MM.1S (cell line): Measurements from ENCODE around the gene DCTN2.
"Not testable (repeated sequence)": the region's sequence is repeated elsewhere in the genome, so short reads cannot be mapped to it uniquely, and the experiment has no call there.

Experiments
- DNase-seq: peaks from one replicate; pipeline ENCODE4 v3.0.0-alpha.2; 2015
- H2AFZ ChIP-seq: fragments of 300-600 bp; sonication (generic); 2 replicates; pipeline ENCODE4 v1.6.0; 2016; ENCODE audit warnings: antibody characterized with exemption, low read length
- H3F3A ChIP-seq: fragments of 300-600 bp; sonication (generic); 2 replicates; pipeline ENCODE4 v1.6.1; 2016; ENCODE audit warnings: mild to moderate bottlenecking, antibody characterized with exemption, low read length, moderate library complexity, mixed read lengths; ENCODE audit not compliant: insufficient read depth
- H3K27ac ChIP-seq: fragments of 300-600 bp; sonication (generic); 2 replicates; pipeline ENCODE4 v1.5.1; 2016; ENCODE audit warnings: mild to moderate bottlenecking, low read length
- H3K27me3 ChIP-seq: fragments of 300-600 bp; sonication (generic); replicated peaks from 2 replicates; pipeline ENCODE4 v1.6.0; 2016; ENCODE audit warnings: low read length; ENCODE audit not compliant: insufficient read depth
- H3K36me3 ChIP-seq: fragments of 300-600 bp; sonication (generic); replicated peaks from 2 replicates; pipeline ENCODE4 v1.6.1; 2016; ENCODE audit warnings: mild to moderate bottlenecking, low read length, mixed read lengths; ENCODE audit not compliant: insufficient read depth
- H3K4me1 ChIP-seq: fragments of 300-600 bp; sonication (generic); 2 replicates; pipeline ENCODE4 v1.6.1; 2016; ENCODE audit warnings: low read length, mixed read lengths
- H3K4me2 ChIP-seq: fragments of 300-600 bp; sonication (generic); 2 replicates; pipeline ENCODE4 v1.6.0; 2016; ENCODE audit warnings: low read depth, low read length
- H3K4me3 ChIP-seq: fragments of 300-600 bp; sonication (generic); 2 replicates; pipeline ENCODE4 v1.5.1; 2016; ENCODE audit warnings: low read length, mixed read lengths
- H3K79me2 ChIP-seq: fragments of 300-600 bp; sonication (generic); 2 replicates; pipeline ENCODE4 v1.6.1; 2016; ENCODE audit warnings: mixed run types, low read length, mixed read lengths
- H3K9ac ChIP-seq: fragments of 300-600 bp; sonication (generic); 2 replicates; pipeline ENCODE4 v1.6.1; 2016; ENCODE audit warnings: low read length, mixed read lengths
- H3K9me2 ChIP-seq: fragments of 300-600 bp; sonication (generic); replicated peaks from 2 replicates; pipeline ENCODE4 v1.6.1; 2016; ENCODE audit warnings: mild to moderate bottlenecking, low read length, mixed read lengths; ENCODE audit not compliant: insufficient read depth
- H3K9me3 ChIP-seq: fragments of 300-600 bp; sonication (generic); replicated peaks from 2 replicates; pipeline ENCODE4 v1.6.1; 2016; ENCODE audit warnings: mild to moderate bottlenecking, low read length, mixed read lengths; ENCODE audit not compliant: insufficient read depth
- H4K20me1 ChIP-seq: fragments of 300-600 bp; sonication (generic); 2 replicates; pipeline ENCODE4 v1.6.1; 2016; ENCODE audit warnings: mild to moderate bottlenecking, low read length, moderate library complexity, mixed read lengths; ENCODE audit not compliant: insufficient read depth
- EZH2 ChIP-seq: fragments of 300-600 bp; sonication (generic); optimal IDR thresholded peaks from 2 replicates; pipeline ENCODE3; 2017; ENCODE audit warnings: low read depth, mild to moderate bottlenecking, antibody characterized with exemption, low read length, mixed read lengths
- EZH2phosphoT487 ChIP-seq: fragments of 300-600 bp; sonication (generic); IDR thresholded peaks from 2 replicates; pipeline ENCODE4 v1.6.1; 2018; ENCODE audit warnings: antibody characterized with exemption, low read length
- TF ChIP-seq, protein P1 (sequence below): fragments of 300-600 bp; sonication (generic); IDR thresholded peaks from 2 replicates; pipeline ENCODE4 v1.5.1; 2016; ENCODE audit warnings: antibody characterized with exemption, low read length, mixed read lengths

DCTN2 gene

DNA sequence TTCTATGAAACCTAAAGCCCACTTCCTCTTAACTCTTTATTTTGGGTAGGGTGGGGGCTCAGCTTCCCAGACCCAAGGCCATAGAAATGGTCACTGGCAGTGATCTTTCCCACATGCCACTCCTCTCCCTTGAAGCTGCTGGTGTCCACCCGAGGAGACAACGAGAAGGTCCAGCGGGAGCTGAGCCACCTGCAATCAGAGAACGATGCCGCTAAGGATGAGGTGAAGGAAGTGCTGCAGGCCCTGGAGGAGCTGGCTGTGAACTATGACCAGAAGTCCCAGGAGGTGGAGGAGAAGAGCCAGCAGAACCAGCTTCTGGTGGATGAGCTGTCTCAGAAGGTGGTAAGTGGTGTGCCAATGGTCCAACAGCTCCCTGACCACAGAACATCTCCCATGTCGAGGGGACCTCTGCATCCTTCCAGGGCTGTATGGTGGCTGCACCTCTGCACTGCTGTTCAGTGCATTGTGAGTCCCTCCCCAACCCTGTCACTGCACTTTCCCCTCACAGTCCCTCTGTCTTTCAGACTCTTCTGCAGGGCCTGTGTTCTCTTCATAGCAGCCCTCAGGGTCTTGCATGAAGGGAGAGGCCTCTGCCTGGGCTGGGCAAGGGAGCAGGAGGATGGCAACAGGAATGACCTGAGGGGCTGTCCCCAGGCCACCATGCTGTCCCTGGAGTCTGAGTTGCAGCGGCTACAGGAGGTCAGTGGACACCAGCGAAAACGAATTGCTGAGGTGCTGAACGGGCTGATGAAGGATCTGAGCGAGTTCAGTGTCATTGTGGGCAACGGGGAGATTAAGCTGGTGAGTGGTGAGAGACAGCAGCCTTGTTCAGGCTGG, 25.2 kb upstream of the DCTN2 start:
- no peak for DNase-seq
- H3K4me1 ChIP-seq = no peaks in the 10 kb centered on the region
- TF ChIP-seq EZH2phosphoT487 = no peak
- no peak overlapping the region for H3K4me3 ChIP-seq
- H3K9ac ChIP-seq = no peak overlapping the region
- no peaks in the 10 kb centered on the region for H3F3A ChIP-seq
- H3K27me3 ChIP-seq = no peaks in the 10 kb centered on the region
- H3K36me3 ChIP-seq = no peaks in the 10 kb centered on the region
- H4K20me1 ChIP-seq = no peaks in the 10 kb centered on the region
- H3K9me2 ChIP-seq = no peaks in the 10 kb centered on the region
- H2AFZ ChIP-seq = no peak overlapping the region
- H3K27ac ChIP-seq = no peak overlapping the region
- H3K4me2 ChIP-seq = no peak overlapping the region
- no peaks in the 10 kb centered on the region for H3K9me3 ChIP-seq
- H3K79me2 ChIP-seq = no peaks in the 10 kb centered on the region

GRCh38 chr12:57570438-57570837, 23.4 kb upstream of the DCTN2 start:
- H2AFZ ChIP-seq, H3K4me1 ChIP-seq, H3K27ac ChIP-seq, H3F3A ChIP-seq, H3K4me2 ChIP-seq, H3K36me3 ChIP-seq, H3K9me3 ChIP-seq, H3K9ac ChIP-seq, DNase-seq, H3K79me2 ChIP-seq, H3K9me2 ChIP-seq, H4K20me1 ChIP-seq, H3K27me3 ChIP-seq, H3K4me3 ChIP-seq: not testable (repeated sequence)

DNA sequence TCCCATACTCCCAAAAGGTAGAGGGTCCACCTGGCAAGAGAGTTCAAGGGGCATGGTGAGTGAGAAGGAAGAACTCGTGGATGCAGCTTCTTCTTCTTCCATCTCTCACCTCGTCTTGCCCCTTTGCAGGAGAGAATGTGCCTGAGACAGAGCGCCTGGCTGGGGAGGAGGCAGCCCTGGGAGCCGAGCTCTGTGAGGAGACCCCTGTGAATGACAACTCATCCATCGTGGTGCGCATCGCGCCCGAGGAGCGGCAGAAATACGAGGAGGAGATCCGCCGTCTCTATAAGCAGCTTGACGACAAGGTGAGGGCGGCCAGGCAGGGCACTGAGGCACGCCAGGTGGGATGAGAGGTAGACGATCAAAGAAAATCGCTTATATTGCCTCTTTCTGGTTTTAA, 22.9 kb upstream of the DCTN2 start:
- Histone ChIP-seq H3F3A (no peaks in the 10 kb centered on the region), H3K9me2 (no peaks in the 10 kb centered on the region), H3K4me3 (no peak overlapping the region), H4K20me1 (no peaks in the 10 kb centered on the region), H3K9me3 (no peaks in the 10 kb centered on the region), H2AFZ (no peak overlapping the region), H3K4me1 (no peaks in the 10 kb centered on the region), H3K36me3 (no peaks in the 10 kb centered on the region), H3K27me3 (no peaks in the 10 kb centered on the region), H3K27ac (no peak overlapping the region), H3K4me2 (no peak overlapping the region), H3K9ac (no peak overlapping the region), H3K79me2 (no peaks in the 10 kb centered on the region)
- no peak for DNase-seq
- TF ChIP-seq, protein P1, sequence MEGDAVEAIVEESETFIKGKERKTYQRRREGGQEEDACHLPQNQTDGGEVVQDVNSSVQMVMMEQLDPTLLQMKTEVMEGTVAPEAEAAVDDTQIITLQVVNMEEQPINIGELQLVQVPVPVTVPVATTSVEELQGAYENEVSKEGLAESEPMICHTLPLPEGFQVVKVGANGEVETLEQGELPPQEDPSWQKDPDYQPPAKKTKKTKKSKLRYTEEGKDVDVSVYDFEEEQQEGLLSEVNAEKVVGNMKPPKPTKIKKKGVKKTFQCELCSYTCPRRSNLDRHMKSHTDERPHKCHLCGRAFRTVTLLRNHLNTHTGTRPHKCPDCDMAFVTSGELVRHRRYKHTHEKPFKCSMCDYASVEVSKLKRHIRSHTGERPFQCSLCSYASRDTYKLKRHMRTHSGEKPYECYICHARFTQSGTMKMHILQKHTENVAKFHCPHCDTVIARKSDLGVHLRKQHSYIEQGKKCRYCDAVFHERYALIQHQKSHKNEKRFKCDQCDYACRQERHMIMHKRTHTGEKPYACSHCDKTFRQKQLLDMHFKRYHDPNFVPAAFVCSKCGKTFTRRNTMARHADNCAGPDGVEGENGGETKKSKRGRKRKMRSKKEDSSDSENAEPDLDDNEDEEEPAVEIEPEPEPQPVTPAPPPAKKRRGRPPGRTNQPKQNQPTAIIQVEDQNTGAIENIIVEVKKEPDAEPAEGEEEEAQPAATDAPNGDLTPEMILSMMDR = no peak
- no peak for TF ChIP-seq EZH2phosphoT487
- TF ChIP-seq EZH2 = no peak

- Histone ChIP-seq H3K9ac (no peak overlapping the region), H3K36me3 (no peaks in the 10 kb centered on the region), H4K20me1 (no peaks in the 10 kb centered on the region), H3K9me2 (no peaks in the 10 kb centered on the region), H3K4me2 (no peak overlapping the region), H3K9me3 (no peaks in the 10 kb centered on the region), H3K27me3 (no peaks in the 10 kb centered on the region), H3F3A (no peaks in the 10 kb centered on the region), H3K79me2 (no peaks in the 10 kb centered on the region), H3K27ac (no peak overlapping the region), H3K4me1 (no peaks in the 10 kb centered on the region), H3K4me3 (no peak overlapping the region), H2AFZ (no peak overlapping the region)
- TF ChIP-seq EZH2phosphoT487 = no peak
- TF ChIP-seq, protein P1 = no peak
- no peak for TF ChIP-seq EZH2
- no peak for DNase-seq
Measured at GRCh38 chr12:57568838-57569237, 21.8 kb upstream of the DCTN2 start.
